Measurements from ENCODE around the gene RTKN2.

RTKN2 gene

DNA sequence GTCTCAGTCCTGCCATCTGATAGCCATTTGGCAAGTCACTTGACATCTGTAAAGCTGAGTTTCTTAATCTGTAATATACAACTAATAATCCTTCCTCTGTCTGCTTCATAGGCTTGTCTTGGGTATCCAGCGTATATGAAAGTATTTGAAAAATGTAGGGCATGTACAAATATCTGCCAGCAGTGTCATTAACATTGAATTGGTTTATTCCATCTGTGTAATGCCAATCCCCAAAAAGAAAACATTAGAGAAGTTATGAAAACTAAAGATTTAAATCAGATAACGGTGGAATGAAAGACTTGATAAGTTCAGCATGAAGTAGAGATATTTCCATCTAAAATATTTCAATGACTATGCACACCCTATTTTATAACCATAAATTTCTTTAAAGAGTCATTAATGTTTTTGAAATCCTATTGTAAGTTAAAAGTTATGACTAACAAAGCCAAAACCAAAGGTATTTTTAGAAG lies 9.8 kb upstream of the RTKN2 start:
- no peak overlapping the region for H3K4me2 ChIP-seq (ENCODE audit: low read depth, low read length)
- no peaks in the 10 kb centered on the region for H4K20me1 ChIP-seq (ENCODE audit: insufficient read depth, low read length)
- no peaks in the 10 kb centered on the region for H3K4me1 ChIP-seq (ENCODE audit: low read length)
- no peaks in the 10 kb centered on the region for H3K79me2 ChIP-seq (ENCODE audit: low read length)
- no peak overlapping the region for H3K4me3 ChIP-seq (ENCODE audit: low read length)
- no peak for TF ChIP-seq EZH2 (optimal IDR thresholded peaks at IDR 0.05; ENCODE audit: low read depth, low read length)
- TF ChIP-seq EZH2phosphoT487 (IDR thresholded peaks at IDR 0.05; ENCODE audit: low read length): no peak
- TF ChIP-seq, protein P1, sequence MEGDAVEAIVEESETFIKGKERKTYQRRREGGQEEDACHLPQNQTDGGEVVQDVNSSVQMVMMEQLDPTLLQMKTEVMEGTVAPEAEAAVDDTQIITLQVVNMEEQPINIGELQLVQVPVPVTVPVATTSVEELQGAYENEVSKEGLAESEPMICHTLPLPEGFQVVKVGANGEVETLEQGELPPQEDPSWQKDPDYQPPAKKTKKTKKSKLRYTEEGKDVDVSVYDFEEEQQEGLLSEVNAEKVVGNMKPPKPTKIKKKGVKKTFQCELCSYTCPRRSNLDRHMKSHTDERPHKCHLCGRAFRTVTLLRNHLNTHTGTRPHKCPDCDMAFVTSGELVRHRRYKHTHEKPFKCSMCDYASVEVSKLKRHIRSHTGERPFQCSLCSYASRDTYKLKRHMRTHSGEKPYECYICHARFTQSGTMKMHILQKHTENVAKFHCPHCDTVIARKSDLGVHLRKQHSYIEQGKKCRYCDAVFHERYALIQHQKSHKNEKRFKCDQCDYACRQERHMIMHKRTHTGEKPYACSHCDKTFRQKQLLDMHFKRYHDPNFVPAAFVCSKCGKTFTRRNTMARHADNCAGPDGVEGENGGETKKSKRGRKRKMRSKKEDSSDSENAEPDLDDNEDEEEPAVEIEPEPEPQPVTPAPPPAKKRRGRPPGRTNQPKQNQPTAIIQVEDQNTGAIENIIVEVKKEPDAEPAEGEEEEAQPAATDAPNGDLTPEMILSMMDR (IDR thresholded peaks at IDR 0.05; ENCODE audit: low read length): no peak
- no peaks in the 10 kb centered on the region for H3K36me3 ChIP-seq (replicated peaks; ENCODE audit: insufficient read depth, low read length)
- no peaks in the 10 kb centered on the region for H3K9me2 ChIP-seq (replicated peaks; ENCODE audit: insufficient read depth, low read length)
- no peak for DNase-seq
- H3K27me3 ChIP-seq (replicated peaks; ENCODE audit: insufficient read depth, low read length): no peaks in the 10 kb centered on the region
- no peak overlapping the region for H3K9ac ChIP-seq (ENCODE audit: low read length)
- no peak overlapping the region for H3K27ac ChIP-seq (ENCODE audit: low read length)
- H2AFZ ChIP-seq (ENCODE audit: low read length): no peak overlapping the region
- H3F3A ChIP-seq (ENCODE audit: insufficient read depth, low read length): no peaks in the 10 kb centered on the region
- no peaks in the 10 kb centered on the region for H3K9me3 ChIP-seq (replicated peaks; ENCODE audit: insufficient read depth, low read length)

DNA sequence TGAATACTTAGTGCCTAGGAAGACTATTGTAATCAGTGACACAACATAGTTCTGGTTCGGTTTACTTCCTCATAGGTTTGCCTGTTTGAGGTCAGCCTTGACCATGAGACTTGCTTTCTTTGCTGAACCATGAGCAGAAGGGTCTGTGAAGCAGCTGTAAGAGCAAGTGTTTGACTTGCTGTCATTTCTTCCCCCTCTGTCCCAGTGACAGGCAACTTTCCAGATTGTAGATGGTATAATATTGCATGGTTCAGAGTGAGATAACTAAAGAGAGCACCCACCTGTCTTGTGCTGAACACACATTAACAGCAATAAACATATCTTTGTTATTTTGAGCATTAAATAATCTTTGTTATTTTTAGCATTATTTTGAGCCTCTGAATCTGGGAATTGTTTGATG lies 9.3 kb upstream of the RTKN2 start:
- no peak overlapping the region for H2AFZ ChIP-seq (ENCODE audit: low read length)
- no peaks in the 10 kb centered on the region for H3K9me2 ChIP-seq (replicated peaks; ENCODE audit: insufficient read depth, low read length)
- H3K9me3 ChIP-seq (replicated peaks; ENCODE audit: insufficient read depth, low read length): no peaks in the 10 kb centered on the region
- TF ChIP-seq, protein P1 (IDR thresholded peaks at IDR 0.05; ENCODE audit: low read length): no peak
- TF ChIP-seq EZH2 (optimal IDR thresholded peaks at IDR 0.05; ENCODE audit: low read depth, low read length) (no peak), EZH2phosphoT487 (IDR thresholded peaks at IDR 0.05; ENCODE audit: low read length) (no peak)
- H3K27ac ChIP-seq (ENCODE audit: low read length): no peak overlapping the region
- H4K20me1 ChIP-seq (ENCODE audit: insufficient read depth, low read length): no peaks in the 10 kb centered on the region
- H3K4me2 ChIP-seq (ENCODE audit: low read depth, low read length): no peak overlapping the region
- no peaks in the 10 kb centered on the region for H3F3A ChIP-seq (ENCODE audit: insufficient read depth, low read length)
- no peak overlapping the region for H3K4me3 ChIP-seq (ENCODE audit: low read length)
- H3K9ac ChIP-seq (ENCODE audit: low read length): no peak overlapping the region
- no peaks in the 10 kb centered on the region for H3K36me3 ChIP-seq (replicated peaks; ENCODE audit: insufficient read depth, low read length)
- no peaks in the 10 kb centered on the region for H3K27me3 ChIP-seq (replicated peaks; ENCODE audit: insufficient read depth, low read length)
- no peaks in the 10 kb centered on the region for H3K79me2 ChIP-seq (ENCODE audit: low read length)
- DNase-seq: no peak
- H3K4me1 ChIP-seq (ENCODE audit: low read length): no peaks in the 10 kb centered on the region

DNA sequence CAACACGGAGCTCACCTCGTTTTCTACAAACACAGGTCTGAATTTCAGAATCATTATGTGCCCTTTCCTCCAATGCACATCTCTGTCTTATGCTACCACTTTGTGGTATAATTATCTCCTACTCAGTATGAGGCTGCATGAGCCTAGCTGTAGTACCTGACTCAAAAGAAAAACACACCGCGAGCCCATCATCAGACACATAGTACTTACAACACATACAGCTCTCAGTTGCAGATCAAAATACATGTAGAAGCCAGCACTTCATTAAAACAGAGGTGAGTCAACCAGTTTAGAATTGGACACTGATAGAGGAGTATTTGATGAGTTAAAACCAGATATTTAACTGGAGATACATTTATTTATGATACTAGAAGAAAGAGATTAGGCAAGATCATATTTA lies 1.4 kb upstream of the RTKN2 start:
- peaks cover 13% of the 10 kb centered on the region for H3K4me1 ChIP-seq (ENCODE audit: low read length)
- H3K9me2 ChIP-seq (replicated peaks; ENCODE audit: insufficient read depth, low read length): no peaks in the 10 kb centered on the region
- H3K79me2 ChIP-seq (ENCODE audit: low read length): peaks cover 8% of the 10 kb centered on the region; the same call in 1 of the 2 replicates
- H4K20me1 ChIP-seq (ENCODE audit: insufficient read depth, low read length): no peaks in the 10 kb centered on the region
- H3F3A ChIP-seq (ENCODE audit: insufficient read depth, low read length): no peaks in the 10 kb centered on the region
- H2AFZ ChIP-seq (ENCODE audit: low read length): no peak overlapping the region
- TF ChIP-seq EZH2 (optimal IDR thresholded peaks at IDR 0.05; ENCODE audit: low read depth, low read length): no peak
- no peak overlapping the region for H3K9ac ChIP-seq (ENCODE audit: low read length)
- no peak overlapping the region for H3K4me2 ChIP-seq (ENCODE audit: low read depth, low read length)
- no peak overlapping the region for H3K27ac ChIP-seq (ENCODE audit: low read length)
- no peak for DNase-seq
- H3K9me3 ChIP-seq (replicated peaks; ENCODE audit: insufficient read depth, low read length): no peaks in the 10 kb centered on the region
- no peaks in the 10 kb centered on the region for H3K27me3 ChIP-seq (replicated peaks; ENCODE audit: insufficient read depth, low read length)
- no peak overlapping the region for H3K4me3 ChIP-seq (ENCODE audit: low read length)
- H3K36me3 ChIP-seq (replicated peaks; ENCODE audit: insufficient read depth, low read length): no peaks in the 10 kb centered on the region

DNA sequence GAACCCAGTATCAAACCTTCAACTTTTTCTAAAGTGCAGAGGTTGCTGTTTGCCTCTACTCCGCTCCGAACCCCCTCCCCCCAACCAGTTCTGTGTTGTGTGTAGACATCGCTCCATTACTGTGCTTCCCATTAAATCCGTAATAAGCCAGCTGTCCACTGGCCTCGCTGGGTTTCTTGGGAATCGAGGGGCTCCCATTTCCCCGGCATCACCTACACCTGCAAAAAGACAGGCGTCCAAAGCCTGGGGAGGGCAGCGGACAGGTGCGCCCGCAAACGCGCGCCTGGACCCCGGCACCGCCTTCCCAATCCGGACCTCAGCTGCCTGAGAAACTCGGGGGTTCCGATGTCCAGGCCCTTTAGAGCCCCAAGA lies 631 bp downstream of the RTKN2 start:
- Histone ChIP-seq H3K9me3 (replicated peaks; ENCODE audit: insufficient read depth, low read length) (no peaks in the 10 kb centered on the region), H3K36me3 (replicated peaks; ENCODE audit: insufficient read depth, low read length) (no peaks in the 10 kb centered on the region), H3K9me2 (replicated peaks; ENCODE audit: insufficient read depth, low read length) (no peaks in the 10 kb centered on the region), H3K4me3 (ENCODE audit: low read length) (peak overlapping the region; percentile 90), H3K9ac (ENCODE audit: low read length) (peak overlapping the region; percentile 70; the same call in 1 of the 2 replicates), H3K4me2 (ENCODE audit: low read depth, low read length) (peak overlapping the region; percentile 77), H4K20me1 (ENCODE audit: insufficient read depth, low read length) (no peaks in the 10 kb centered on the region), H3F3A (ENCODE audit: insufficient read depth, low read length) (no peaks in the 10 kb centered on the region), H3K4me1 (ENCODE audit: low read length) (peaks cover 13% of the 10 kb centered on the region), H3K27me3 (replicated peaks; ENCODE audit: insufficient read depth, low read length) (no peaks in the 10 kb centered on the region), H3K27ac (ENCODE audit: low read length) (no peak overlapping the region), H2AFZ (ENCODE audit: low read length) (peak overlapping the region; percentile 66), H3K79me2 (ENCODE audit: low read length) (peaks cover 8% of the 10 kb centered on the region; the same call in 1 of the 2 replicates)
- TF ChIP-seq EZH2 (optimal IDR thresholded peaks at IDR 0.05; ENCODE audit: low read depth, low read length) (no peak), EZH2phosphoT487 (IDR thresholded peaks at IDR 0.05; ENCODE audit: low read length) (no peak)
- TF ChIP-seq, protein P1 (IDR thresholded peaks at IDR 0.05; ENCODE audit: low read length): no peak
- peak; percentile 6 for DNase-seq

Measured in MM.1S (cell line).